T-helper 17 cell (primary cell): Measurements from ENCODE around the gene ZKSCAN2. TPM values are rescaled to one million over a fixed set of nuclear protein-coding genes. Genes with fewer than 3 reads are reported as not detected.

Source experiments
- ATAC-seq: fragments of 150-1000 bp; cut with Tn5 transposase; 2 replicates; pipeline ENCODE4 v1.10.0; 2021; ENCODE audit warnings: mild to moderate bottlenecking, moderate library complexity
- DNase-seq, 3 donors: peaks; one replicate each; pipeline versions ENCODE4 v3.0.0 to v3.0.0-alpha.2; 2020 to 2021
- H3K9me3 ChIP-seq: one replicate; pipeline ENCODE4 v1.7.0; 2013; ENCODE audit warnings: low read length, mild to moderate bottlenecking; ENCODE audit not compliant: control insufficient read depth, poor library complexity, severe bottlenecking
- H3K27ac Mint-ChIP-seq: one replicate; pipeline ENCODE4 v1.8.0; 2022; ENCODE audit warnings: mild to moderate bottlenecking, moderate library complexity, mixed read lengths
- H3K27me3 Mint-ChIP-seq: one replicate; pipeline ENCODE4 v1.8.0; 2022; ENCODE audit warnings: mixed read lengths
- H3K36me3 Mint-ChIP-seq: one replicate; pipeline ENCODE4 v1.8.0; 2022; ENCODE audit warnings: low read depth, mixed read lengths
- H3K4me1 Mint-ChIP-seq: one replicate; pipeline ENCODE4 v1.8.0; 2022; ENCODE audit warnings: mild to moderate bottlenecking, mixed read lengths
- H3K4me3 Mint-ChIP-seq: one replicate; pipeline ENCODE4 v1.8.0; 2022; ENCODE audit warnings: mild to moderate bottlenecking, moderate library complexity, mixed read lengths
- total RNA-seq, 4 donors: library from RNA in 2 of 4; stranded (reverse) in 2 of 4; gene quantifications; one replicate each; pipeline ENCODE4 v1.2.3 and lab custom pipeline; 2022 to 2026

The ZKSCAN2 gene
- total RNA-seq, 2 donors from 2014 or later, result 3.8 to 5.3 TPM

DNA sequence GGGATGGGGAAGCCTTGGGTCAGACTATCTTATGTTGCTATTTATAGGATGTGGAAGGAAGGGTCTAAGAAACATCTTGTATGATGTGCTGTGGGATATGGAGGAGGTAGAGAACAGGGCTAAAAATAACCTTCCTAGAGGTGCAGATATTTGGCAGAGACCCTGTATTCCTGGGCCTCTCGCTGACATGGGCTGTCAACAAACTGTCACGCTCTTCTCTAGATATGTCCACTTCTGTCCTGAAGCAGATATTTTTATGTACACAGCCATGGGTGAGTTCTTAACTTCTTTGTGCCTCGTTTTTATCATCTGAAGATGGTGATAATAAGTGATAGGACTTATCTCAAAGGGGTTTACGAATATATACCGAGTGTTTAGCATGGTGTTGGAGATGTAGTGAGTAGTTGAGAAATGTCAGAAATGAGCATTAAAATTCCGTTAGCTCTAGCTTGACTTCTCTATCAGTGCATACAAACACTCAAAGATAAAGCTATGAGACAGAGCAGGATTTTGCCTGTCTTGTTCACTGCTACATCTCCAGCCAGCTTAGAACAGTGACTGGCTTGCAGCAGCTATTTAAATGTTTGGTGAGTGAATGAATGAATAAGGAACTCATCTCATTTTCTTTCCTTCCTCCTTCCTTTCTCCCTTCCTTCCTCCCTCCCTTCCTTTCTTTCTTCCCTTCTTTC is 43.8 kb downstream of the ZKSCAN2 start:
- Mint-ChIP-seq H3K4me1 (peaks cover 2% of the 10 kb centered on the region), H3K27me3 (peaks cover 12% of the 10 kb centered on the region), H3K4me3 (no peak overlapping the region), H3K36me3 (peaks cover 2% of the 10 kb centered on the region), H3K27ac (no peak overlapping the region)
- H3K9me3 ChIP-seq, result no peaks in the 10 kb centered on the region
- ATAC-seq (no peak), DNase-seq (no peak)

DNA sequence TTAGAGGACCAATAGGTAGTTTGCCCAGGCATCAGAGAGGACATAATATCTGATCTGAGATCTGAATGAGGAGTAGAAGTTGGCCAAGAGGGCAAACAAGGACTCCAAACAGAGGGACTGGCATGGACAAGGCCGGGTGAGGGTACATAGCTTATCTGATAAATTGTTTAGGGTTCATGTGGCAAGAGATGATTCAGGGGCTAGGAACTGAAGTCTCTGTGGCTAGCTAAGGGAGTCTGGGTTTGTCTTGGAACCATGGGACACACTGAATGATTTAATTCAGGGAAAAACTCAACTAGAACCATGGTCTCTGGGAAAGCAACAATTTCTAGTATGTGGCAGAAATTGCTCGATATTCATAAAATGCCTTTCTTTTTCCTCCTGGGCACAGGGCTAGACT is 45.0 kb downstream of the ZKSCAN2 start:
- Mint-ChIP-seq H3K4me1 (peaks cover 2% of the 10 kb centered on the region), H3K27ac (no peak overlapping the region)

DNA sequence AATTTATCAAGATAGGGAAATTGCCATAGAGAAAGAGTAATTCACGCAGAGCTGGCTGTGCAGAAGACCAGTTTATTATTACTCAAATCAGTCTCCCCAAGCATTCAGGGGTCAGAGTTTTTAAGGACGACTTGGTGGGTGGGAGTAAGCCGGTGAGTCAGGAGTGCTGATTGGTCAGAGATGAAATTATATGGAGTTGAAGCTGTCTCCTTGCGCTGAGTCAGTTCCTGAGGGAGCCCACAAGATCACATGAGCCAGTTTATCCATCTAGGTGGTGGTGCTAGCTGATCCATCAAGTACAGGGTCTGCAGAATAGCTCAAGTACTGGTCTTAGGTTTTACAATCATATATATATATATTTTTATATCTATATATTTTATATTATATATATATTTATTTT is 46.9 kb downstream of the ZKSCAN2 start:
- no peaks in the 10 kb centered on the region for H3K9me3 ChIP-seq
- Mint-ChIP-seq H3K27me3 (no peaks in the 10 kb centered on the region), H3K27ac (no peak overlapping the region), H3K36me3 (peaks cover 2% of the 10 kb centered on the region), H3K4me1 (peaks cover 2% of the 10 kb centered on the region), H3K4me3 (no peak overlapping the region)
- ATAC-seq (no peak), DNase-seq (no peak)

More for the DNA sequence above, 45.0 kb downstream of the ZKSCAN2 start:
- no peak overlapping the region for H3K4me3 Mint-ChIP-seq
- ATAC-seq, result no peak
- H3K27me3 Mint-ChIP-seq, result peaks cover 5% of the 10 kb centered on the region
- DNase-seq, result no peak
- no peaks in the 10 kb centered on the region for H3K9me3 ChIP-seq
- peaks cover 2% of the 10 kb centered on the region for H3K36me3 Mint-ChIP-seq

DNA sequence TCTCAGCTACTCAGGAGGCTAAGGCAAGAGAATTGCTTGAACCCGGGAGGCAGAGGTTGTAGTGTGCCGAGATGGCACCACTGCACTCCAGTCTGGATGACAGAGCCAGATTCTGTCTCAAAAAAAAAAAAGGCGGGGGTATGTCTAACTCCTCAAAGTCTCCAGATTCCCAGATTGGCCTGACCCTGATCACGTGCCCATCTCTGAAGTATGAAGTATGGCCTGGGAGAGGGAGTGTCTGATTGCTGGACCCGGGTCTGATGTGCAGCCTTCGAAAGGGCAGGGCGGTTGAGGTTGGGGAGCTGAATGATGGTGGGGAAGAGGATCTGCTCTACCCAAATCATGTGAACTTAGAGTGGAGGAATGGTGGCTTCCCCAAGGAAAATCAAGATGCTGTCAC is 58.2 kb downstream of the ZKSCAN2 start:
- H3K36me3 Mint-ChIP-seq, result no peaks in the 10 kb centered on the region
- no peak overlapping the region for H3K27ac Mint-ChIP-seq
- no peak overlapping the region for H3K4me3 Mint-ChIP-seq
- ATAC-seq (no peak), DNase-seq (no peak)
- no peaks in the 10 kb centered on the region for H3K27me3 Mint-ChIP-seq
- no peaks in the 10 kb centered on the region for H3K4me1 Mint-ChIP-seq
- H3K9me3 ChIP-seq, result no peaks in the 10 kb centered on the region

DNA sequence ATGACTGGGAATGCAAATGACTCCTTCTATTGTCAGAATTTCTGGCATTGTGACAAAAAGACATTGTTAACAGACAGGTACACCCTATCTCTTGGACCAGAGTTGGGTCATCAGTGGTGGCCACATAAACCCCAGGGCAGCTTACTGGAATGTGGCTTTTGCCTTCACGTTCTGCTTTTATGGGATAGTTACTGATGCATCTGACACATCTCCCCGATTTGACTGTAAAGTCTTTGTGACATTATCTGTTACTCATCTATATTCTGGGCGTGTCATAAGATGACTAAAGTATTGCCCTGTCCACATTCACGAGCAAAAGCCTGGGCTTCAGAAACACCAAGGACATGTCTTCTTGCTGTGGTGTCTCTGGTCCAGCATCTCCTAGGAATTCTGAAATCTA is 59.6 kb downstream of the ZKSCAN2 start:
- no peaks in the 10 kb centered on the region for H3K9me3 ChIP-seq
- no peak overlapping the region for H3K4me3 Mint-ChIP-seq
- H3K36me3 Mint-ChIP-seq, result no peaks in the 10 kb centered on the region
- H3K27ac Mint-ChIP-seq, result no peak overlapping the region
- no peaks in the 10 kb centered on the region for H3K27me3 Mint-ChIP-seq
- no peaks in the 10 kb centered on the region for H3K4me1 Mint-ChIP-seq
- ATAC-seq, result no peak
- DNase-seq, result no peak

DNA sequence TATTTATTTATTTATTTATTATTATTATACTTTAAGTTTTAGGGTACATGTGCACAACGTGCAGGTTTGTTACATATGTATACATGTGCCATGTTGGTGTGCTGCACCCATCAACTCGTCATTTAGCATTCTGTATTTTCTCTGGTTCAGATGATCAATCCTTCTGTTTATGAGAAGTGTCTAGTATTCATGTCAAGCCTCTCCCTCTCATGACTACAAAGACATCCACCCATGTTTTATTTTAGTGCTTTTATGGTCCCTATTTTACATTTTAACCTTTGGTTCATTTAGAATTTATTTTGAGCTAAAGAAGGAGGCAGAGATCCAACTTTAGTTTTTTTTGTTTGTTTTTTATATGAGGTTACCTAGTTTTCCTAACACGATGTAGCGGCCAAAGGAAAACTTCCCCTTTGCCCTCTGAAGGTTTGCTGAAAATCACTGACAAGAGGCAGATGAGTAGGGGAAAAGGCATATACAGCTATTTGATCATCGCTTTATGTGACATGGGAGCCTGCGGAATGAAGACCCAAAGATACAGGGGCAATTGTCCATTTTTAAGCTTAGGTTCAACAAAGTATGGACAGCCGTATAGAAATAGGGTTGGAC is 63.3 kb downstream of the ZKSCAN2 start:
- no peaks in the 10 kb centered on the region for H3K36me3 Mint-ChIP-seq
- no peaks in the 10 kb centered on the region for H3K4me1 Mint-ChIP-seq
- no peak overlapping the region for H3K27ac Mint-ChIP-seq
- ATAC-seq, result no peak
- H3K9me3 ChIP-seq, result no peaks in the 10 kb centered on the region
- H3K27me3 Mint-ChIP-seq, result no peaks in the 10 kb centered on the region
- DNase-seq, result no peak
- H3K4me3 Mint-ChIP-seq, result no peak overlapping the region

DNA sequence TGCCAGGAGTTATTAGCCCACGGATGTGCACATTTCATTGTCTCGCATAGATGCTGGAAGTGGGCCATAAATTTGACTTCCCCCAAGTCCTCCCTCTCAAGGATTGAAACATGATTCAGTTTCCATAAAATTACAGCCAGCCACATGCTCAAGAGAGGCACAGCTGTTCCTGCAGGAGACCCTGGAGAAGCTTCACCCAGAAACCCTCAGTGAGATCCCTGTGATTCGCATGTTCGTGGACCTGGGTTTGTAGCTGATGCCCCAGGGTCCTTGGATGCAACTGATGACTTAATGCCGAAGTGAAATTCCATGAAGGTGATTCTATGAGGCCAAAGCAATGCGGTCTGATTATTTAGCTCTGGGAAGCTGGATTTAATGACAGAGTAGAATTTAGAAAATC is 65.5 kb downstream of the ZKSCAN2 start:
- H3K27me3 Mint-ChIP-seq, result no peaks in the 10 kb centered on the region
- no peaks in the 10 kb centered on the region for H3K36me3 Mint-ChIP-seq
- no peaks in the 10 kb centered on the region for H3K9me3 ChIP-seq
- H3K4me1 Mint-ChIP-seq, result no peaks in the 10 kb centered on the region
- DNase-seq (no peak), ATAC-seq (no peak)
- no peak overlapping the region for H3K4me3 Mint-ChIP-seq
- H3K27ac Mint-ChIP-seq, result no peak overlapping the region

DNA sequence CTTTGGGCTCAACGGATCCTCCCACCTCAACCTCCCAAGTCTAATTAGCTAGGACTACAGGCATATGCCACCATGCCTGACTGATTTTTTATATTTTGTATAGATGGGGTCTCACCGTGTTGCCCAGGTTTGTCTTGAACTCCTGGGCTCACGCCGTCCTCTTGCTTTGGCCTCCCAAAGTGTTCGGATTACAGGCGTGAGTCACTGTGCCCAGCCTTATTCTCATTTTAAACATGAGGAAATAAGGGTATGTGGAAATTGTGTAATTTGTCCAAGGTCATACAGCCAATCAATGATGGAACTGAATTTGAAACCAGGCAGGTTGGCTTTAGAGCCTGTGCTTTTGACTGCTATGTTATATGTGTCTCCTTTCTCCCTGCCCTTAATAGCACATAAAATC is 68.3 kb downstream of the ZKSCAN2 start:
- DNase-seq (no peak), ATAC-seq (no peak)
- no peaks in the 10 kb centered on the region for H3K27me3 Mint-ChIP-seq
- no peak overlapping the region for H3K27ac Mint-ChIP-seq
- no peaks in the 10 kb centered on the region for H3K4me1 Mint-ChIP-seq
- H3K9me3 ChIP-seq, result no peaks in the 10 kb centered on the region
- H3K36me3 Mint-ChIP-seq, result no peaks in the 10 kb centered on the region
- H3K4me3 Mint-ChIP-seq, result no peak overlapping the region

DNA sequence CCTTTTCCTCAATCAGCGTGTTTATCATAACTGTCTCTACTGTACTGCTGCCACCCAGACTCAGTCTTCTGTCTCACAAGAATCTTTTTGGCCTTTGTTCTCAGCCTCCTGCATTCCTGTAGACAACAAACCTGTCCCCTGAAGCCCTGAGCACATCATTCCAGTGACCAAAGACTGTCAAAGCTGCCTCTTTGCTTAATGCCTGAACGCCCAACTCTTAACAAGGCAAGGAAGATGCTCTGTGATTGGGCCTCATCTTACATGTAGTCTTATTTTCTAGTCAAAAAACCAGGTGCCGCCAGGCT is 70.2 kb downstream of the ZKSCAN2 start:
- no peak for DNase-seq
- Mint-ChIP-seq H3K27ac (no peak overlapping the region), H3K27me3 (no peaks in the 10 kb centered on the region), H3K36me3 (no peaks in the 10 kb centered on the region), H3K4me3 (no peak overlapping the region), H3K4me1 (no peaks in the 10 kb centered on the region)
- H3K9me3 ChIP-seq, result no peaks in the 10 kb centered on the region
- ATAC-seq, result no peak

Other genes with a start within 250 kb of the ZKSCAN2 start
- 10 to 100 TPM; 72.3 to 72.7 TPM for gene ARHGAP17, start 242.5 kb downstream of the ZKSCAN2 start, total RNA-seq
- 10 to 100 TPM; 34.4 to 43.4 TPM for gene LCMT1, start 146.1 kb downstream of the ZKSCAN2 start, total RNA-seq
- under 1 TPM in 1 of 2 donors, not detected in 1; 0.52 TPM for gene AQP8, start 40.9 kb downstream of the ZKSCAN2 start, total RNA-seq